Measurements from ENCODE around the gene SPATC1L.

The SPATC1L gene

GRCh38 chr21:46117586-46118315 lies 66.5 kb downstream of the SPATC1L start:
- peak; percentile 12 for DNase-seq

DNA sequence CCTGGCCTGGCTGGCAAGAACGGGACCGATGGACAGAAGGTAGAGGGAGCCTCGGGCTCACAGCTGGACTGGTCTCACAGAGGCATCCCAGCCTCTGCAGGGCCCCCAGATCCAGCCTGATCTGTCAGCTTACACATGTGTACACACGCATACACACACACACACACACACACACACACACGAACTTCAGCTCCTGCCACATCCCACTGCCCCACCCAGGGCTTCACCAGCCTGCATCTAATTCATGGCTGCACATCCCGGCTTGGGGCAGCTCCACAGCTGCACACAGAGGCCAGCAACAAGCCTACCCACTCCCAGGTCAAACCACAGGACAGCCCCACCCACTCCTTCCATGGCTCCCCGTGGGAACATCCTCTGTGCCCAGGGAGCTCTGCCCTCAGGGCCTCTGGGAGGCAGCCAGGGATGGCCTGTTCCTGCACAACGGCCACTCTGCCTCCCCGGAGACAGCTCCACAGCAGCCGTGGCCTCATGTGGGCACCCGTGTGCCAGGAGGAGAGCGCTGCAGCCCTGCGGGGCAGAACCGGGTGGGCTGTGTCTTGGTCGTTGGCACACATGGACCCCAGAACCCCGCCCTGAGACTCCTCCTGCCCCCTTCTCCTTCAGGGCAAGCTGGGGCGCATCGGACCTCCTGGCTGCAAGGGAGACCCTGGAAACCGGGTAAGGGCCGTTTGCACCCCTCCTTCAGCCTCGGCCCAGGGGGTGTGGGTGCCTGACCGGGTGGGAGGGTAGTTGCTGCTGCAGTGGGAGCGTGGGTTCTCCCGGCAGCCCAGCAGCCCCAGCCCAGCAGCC lies 67.3 kb downstream of the SPATC1L start:
- peak; percentile 3 for DNase-seq

DNA sequence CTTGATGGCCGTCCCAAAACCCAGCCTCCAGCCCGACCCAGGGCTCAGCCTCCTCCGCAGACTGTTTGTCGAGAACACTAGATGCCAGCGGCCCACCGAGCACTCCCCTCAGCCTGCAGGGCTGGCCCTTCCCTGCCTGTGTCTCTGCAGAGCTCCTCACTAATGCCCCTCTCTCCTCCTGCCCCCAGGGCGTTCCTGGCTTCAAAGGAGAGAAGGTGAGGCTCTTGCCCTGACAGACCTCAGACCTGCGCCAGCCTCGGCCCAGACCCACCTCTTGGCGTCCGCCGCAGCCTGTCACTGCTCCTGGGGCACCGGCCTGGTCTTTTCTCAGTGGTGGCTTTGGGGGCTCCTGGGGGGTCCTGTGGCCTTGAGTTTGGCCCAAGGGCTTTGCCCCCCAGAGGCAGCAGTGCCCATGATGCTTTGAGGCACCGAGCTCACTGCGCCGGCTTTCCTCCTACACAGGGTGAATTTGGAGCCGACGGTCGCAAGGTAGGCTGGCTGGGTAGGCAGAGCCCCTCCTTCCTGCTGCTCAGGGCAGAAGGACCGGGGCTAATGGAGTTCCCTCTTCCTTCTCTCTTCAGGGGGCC lies 68.0 kb downstream of the SPATC1L start:
- DNase-seq: peak; percentile 9

DNA sequence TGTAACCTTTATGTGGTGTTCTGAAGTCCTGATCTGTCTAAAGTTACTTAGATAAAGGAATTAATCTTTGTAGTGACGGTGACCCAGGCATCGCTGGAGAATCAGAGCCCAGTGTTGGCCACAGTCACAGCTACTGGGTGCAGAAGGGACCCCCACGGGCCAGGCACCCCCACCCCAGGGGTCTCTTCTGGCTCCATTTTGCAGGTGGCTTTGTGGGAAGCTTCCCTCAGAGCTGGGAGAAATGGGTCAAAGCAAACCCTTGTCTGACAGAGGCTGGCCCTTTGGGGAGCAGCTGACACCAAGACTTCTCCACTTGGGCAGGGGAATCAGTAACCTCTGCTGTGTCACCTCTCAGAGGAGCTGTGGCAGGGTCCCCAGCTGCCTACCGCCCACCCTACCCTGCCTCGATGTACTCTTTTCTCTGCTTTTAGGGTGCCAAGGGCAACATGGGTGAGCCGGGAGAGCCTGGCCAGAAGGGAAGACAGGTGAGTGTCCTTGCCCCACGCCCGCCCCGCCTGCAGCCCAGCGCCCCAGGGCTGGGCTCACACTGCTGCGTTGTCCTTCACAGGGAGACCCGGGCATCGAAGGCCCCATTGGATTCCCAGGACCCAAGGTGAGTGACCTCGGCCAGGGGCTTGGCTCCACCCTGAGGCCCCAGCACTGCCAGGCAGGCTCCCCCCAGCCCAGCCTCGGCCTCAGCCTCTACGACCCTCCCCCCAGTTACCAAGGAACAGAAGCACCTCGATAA lies 68.6 kb downstream of the SPATC1L start:
- DNase-seq: peak; percentile 13

DNA sequence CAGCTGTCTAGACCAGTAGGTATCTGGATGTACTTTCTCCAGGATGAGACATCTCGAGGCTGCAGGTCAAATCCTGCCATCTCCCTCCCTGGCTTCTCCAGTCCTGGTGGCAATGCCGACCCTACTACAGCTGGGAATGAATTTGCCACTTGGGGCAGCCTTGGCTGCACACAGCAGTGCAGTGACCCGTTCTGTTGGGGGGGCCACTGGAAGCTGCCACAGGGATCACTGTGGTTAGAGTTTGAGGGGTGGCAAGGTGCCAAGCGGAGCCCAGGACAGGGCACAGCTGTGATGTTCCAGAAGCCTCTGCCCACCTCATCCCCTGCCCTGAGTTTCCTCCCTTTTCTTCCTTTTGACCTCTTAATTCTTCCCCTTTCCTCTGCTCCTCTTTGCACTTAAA lies 69.3 kb downstream of the SPATC1L start:
- DNase-seq: peak; percentile 6

DNA sequence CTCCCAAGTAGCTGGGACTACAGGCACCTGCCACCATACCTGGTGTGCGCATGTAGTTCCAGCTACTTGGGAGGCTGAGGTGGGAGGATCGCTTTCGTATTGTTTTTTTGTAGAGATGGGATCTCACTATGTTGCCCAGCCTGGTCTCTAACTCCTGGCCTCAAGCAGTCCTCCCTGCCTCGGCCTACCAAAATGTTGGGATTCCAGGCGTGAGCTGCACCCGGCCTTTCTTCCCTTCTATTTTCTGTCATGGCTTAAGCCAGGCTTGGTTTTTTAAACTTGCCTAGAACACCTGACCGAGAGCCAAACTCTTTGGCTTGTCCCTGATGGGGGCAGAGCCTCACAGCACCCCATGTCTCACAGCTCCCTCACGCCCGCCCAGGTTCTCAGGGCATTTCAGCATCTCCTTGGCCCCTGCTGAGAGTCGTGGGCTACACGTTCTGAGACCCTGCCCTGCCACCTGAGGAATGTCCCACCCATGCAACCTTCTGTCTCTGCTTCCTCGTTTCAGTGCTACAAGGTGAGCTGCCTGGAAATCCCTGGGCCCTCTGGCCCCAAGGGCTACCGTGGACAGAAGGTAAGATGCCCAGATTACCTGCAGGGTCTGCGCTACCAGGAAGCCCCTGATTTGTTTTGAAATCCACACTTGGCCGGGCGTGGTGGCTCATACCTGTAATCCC lies 70.6 kb downstream of the SPATC1L start:
- DNase-seq: peak; percentile 1

- peak; percentile 3 for DNase-seq
These were observed 71.5 kb downstream of the SPATC1L start for GRCh38 chr21:46112725-46113215.

DNA sequence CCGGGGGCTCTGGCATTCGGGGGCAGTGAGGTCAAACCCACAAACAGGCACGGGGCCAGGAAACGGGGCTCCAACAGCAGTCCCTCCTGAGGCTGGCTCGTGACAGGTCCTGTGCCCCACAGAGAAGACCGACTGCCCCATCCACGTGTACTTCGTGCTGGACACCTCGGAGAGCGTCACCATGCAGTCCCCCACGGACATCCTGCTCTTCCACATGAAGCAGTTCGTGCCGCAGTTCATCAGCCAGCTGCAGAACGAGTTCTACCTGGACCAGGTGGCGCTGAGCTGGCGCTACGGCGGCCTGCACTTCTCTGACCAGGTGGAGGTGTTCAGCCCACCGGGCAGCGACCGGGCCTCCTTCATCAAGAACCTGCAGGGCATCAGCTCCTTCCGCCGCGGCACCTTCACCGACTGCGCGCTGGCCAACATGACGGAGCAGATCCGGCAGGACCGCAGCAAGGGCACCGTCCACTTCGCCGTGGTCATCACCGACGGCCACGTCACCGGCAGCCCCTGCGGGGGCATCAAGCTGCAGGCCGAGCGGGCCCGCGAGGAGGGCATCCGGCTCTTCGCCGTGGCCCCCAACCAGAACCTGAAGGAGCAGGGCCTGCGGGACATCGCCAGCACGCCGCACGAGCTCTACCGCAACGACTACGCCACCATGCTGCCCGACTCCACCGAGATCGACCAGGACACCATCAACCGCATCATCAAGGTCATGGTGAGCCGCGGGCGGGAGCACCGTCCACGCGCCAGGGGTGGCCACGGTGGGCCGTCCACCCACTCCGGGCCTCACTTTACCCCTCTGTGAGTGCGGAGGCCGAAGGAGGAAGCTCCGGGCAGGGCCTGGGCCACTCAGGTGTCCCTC lies 72.2 kb downstream of the SPATC1L start:
- DNase-seq: peak; percentile 14

GRCh38 chr21:46111193-46111571 lies 73.1 kb downstream of the SPATC1L start:
- DNase-seq: no peak
